GM19099 (cell line): ENCODE data around the gene DNPEP.

Experiments
- POLR2A ChIP-seq: IDR thresholded peaks from 3 replicates; pipeline ENCODE4 v1.6.1; 2011; ENCODE audit warnings: low read depth; ENCODE audit not compliant: insufficient read length; ENCODE audit errors: extremely low read depth

The DNPEP gene

DNA sequence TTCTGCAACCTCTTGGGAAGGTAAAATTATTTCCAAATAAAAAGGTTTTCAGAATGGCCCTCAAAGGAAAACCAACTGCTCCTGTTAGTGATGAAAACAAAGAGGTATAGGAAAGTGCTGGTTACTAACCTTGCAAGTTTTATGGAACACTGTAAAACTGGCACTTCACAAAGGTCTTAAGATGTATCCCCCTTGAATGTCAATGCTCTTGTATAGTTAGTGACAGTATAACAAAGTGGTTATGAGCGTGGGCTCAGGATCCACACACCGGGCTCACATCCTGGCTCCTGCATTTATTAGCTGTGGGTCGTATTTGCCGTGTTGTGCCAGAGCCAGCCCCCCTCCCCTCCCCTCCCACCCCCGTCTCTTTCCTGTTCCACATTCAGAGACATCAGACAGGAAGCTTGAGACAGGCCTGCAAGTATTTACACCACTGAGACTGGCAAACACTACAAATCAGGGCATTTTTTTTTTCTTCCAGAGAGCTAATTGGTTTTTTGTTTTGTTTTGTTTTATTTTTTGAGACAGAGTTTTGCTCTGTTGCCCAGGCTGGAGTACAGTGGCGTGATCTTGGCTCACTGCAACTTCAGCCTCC, 9.2 kb upstream of the DNPEP start:
- no peak for TF ChIP-seq POLR2A

DNA sequence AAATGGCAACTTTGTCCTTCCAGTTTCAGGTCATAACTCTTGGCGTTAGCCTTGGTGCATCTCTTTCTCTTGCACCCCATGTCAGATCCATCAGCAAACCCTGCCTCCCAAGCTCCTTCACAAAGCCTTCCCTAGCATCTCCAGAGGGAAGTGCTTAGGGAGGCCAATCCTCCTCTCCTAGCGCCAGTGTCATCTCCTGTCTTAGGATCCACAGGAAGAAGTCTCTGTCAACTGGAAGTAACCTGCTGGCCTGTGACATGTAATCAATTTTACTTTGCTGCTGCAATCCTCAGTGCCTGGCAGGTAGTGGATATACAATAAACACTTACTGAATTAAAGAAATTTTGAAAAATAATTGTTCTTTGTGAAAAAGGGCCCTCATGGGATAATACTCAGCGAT, 7.9 kb upstream of the DNPEP start:
- TF ChIP-seq POLR2A: no peak

DNA sequence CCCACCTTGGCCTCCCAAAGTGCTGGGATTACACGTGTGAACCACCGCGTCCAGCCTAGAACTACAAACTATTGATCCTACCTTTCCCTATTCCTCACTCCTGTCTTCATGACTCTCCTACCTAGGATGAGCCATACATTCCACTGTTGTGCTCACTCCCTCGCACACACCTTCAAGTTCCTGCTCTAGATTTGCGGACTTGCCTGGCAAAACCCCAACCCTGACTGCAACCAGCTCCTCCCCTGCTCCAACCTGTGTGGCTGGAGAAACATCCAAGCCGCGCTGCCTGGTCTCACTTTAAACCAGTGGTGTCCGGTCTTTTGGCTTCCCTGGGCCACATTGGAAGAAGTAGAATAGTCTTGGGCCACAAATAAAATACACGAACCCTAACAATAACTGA, 5.0 kb upstream of the DNPEP start:
- TF ChIP-seq POLR2A: no peak

DNA sequence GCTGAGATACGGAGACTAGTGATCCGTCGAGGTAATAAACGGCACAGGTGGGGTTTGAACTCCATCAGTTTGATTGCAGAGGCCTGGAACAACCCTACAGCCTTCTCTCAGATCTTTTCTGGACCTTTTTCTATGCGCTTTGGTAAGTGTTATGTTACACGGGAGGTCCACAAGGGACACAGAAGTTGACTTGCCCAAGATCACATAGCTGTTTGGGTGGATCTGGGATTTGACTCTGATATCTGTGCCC, 1.1 kb upstream of the DNPEP start:
- no peak for TF ChIP-seq POLR2A

DNA sequence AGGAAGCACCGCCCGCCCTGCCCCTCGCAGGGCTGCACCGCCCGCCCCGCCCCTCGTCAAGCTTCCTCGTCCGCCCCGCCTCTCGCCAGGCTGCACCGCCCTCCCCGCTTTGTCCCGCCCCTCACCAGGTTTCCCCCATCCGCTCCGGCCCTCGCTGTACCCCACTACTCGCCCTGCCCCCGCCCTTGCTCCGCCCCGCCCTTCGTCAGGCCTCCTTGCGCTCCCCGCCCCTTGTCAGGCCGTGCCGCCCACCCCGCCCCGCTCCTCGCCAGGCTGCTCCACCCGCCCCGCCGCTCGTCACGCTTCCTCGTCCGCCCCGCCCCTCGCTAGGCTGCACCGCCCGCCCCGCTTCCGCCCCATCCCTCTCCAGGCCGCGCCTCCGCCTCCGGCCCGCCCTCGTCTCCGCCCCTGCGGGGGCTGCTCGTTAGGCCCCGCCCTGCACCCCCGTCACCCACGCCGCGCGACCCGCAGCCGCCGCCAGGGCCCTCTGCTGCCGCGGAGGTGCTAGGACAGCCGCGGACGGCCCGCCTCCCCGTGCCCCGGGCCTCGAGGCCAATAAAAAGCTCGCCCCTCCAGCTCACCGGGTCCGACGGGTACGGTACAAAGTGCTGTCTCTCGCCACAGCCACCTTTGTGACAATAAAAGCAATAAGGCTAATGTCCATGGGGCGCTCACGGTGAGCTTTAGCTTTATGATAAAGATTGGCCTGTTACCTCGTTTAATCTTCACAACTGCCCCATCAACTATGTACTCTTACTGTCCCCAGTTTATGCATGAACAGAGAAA, 602 bp upstream of the DNPEP start:
- no peak for TF ChIP-seq POLR2A

DNA sequence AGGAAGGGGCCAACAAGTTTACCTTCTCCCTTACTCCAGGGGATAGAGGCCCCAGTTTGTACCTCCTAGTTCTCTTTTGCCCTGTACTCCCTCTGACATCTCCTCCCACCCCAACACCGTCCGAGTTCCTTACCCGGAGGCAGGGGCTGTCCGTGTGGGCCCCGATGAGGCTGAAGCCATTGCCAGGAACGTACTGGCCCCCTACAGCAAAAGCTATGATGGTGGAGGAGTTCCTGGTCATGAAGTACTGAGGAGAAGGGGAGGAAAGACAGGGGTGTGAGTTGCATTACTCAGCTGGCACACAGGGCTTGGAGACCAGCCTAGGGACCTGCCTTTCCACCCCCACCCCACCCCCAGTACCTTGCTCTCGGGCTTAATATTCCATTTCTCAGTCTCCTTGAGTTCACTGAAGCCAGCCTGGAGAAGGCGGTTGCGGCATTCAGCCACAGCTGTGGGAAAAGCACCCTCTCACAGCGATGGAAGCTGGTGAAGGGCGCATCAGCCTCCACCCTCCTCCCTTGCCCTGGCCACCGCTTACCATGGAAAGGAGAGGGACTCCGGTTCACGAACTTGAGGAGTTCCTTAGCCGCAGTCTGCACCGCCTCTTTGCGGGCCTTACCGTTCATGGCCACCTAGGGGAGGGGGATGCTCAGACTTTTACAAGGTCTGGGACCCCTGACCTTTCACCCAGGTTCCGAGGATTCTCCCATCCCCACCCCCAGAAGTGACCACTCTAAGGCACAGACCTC, 1.0 kb downstream of the DNPEP start:
- TF ChIP-seq POLR2A: no peak

DNA sequence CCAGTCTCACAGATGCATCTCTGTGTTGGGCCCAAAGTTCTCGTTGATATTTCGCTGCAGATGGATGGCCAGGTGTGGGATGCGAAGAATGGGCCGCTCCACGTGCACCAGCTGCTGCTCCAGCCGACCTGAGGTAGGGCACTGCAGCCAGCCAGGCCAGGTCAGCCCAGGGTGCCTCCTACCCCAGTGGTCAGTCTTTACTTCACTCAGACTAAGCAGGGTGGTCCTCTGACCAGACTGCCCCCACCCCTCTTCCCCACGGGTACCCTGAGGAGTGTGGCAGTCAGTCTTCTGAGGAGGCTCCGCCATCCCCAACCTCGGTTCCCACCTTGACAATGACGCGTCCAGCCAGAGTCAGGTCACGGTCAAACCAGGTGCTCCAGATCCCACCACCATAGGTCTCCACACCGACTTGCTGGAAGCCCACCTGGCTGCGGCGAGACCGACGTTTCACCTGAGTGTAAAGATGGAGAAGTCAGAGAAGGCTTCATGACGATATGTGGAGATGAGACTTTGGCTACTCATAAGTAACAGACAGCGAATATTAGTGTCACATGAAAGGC, 1.7 kb downstream of the DNPEP start:
- TF ChIP-seq POLR2A: no peak

DNA sequence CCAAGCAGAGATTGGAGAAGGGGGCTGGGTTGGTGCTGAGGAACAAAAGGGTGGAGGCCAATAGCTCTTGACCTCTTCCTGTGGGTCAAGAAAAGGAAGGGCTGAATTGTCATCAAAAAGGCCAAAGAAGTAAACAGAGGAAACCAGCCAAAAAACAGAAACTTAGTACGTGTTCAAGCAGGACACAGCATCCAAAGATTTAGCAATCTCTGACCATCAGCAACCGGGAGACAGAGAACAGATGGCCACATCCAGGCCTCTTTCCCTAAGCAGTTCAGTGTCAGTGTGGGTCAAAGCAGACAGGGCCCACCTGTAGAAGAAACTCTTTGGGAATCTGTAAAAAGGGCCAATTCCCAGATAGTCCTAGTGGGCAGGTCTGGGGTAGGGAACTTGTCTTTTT, 2.9 kb downstream of the DNPEP start:
- TF ChIP-seq POLR2A: no peak

DNA sequence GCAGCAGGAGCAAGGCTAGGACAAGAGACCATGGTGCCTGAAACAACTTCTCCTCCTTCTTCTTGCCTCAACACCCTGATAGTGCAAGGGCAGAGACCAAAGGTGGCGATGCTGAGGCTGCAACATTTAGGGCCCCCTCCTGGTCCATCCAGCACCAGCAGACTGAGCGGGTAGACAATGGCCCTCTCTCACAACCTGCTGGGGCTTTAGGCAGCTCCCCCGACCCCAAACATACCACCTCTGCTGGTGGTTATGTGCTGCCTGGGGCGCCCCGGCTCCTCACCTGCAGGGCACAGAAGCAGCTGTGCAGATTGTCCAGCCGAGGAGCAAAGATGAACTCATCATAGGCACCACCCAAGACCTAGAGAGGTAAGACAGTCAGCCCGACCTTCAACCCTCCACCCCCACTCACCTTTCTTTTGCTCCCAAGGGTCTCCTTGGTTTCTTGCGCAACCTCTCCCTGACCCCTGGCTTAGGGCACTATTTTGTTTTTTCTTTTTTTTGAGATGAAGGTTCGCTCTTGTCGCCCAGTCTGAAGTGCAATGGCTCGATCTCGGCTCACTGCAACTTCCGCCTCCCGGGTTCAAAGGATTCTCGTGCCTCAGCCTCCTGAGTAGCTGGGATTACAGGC, 3.5 kb downstream of the DNPEP start:
- no peak for TF ChIP-seq POLR2A

DNA sequence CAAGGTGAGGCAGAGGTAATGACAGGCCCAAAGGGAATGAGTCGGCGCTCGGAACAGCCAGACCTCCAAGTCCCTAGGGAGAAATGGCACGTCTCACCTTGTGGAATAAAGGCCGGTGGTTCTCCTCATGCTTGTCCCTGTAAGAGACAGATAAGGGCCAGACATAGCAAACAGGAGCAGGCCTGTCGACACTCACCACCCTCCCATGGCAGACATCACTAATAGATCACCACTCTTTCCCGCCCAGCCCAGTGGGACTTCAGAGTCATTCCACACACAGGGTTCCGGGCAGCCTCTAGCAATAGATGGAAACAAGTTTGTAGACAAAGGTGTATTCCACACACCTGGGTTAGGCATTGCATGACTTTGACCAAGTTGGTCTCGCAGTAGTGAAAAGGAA, 6.3 kb downstream of the DNPEP start:
- no peak for TF ChIP-seq POLR2A

DNA sequence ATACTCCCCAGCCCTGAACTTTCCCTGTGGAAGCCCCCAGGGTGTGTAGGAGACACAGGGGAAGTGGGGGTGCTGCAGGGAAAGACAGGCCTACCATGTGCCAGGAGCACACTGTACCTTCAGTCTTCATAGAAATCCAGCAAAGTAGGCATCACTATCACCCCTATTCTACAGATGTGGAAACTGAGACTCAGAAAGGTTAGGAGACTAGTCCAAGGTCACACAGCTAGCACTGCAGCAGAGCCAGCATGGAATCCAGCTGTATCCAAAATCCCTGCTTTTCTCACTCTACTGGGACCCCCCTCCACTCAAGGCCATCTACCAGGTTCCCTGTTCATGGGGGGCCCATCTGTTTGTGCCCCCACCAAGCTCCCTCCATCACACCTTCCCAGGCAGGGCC, 6.8 kb downstream of the DNPEP start:
- no peak for TF ChIP-seq POLR2A

DNA sequence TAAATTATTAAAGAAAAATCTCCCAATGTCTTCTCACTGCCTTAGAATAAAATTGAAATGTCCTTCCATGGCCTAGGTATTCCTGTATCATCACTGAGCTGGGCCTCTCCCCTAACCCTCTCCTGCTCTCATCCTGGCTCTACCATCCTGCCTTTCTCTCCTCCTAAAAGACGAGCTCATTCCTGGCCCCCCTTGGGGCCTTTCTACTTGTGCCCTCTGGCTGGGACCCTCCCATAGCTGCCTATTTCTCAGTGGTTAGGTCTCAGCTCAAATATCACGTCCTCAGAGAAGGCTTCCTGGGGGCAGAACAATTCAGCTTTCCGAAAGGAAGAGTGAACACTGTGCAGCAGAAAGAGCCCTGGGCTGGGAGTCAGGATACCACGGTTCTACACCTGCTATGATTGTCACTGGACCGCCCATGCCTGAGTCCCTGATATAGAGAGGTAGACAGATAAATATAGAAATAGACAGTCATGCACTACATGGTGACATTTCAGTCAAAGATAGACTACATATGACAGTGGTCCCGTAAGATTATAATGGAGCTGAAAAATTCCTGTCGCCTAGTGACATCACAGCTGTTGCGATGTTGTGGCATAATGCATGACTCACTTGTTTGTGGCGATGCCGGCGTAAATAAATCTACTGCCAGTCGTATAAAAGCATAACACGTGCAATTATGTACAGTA, 9.4 kb downstream of the DNPEP start:
- TF ChIP-seq POLR2A: no peak

DNA sequence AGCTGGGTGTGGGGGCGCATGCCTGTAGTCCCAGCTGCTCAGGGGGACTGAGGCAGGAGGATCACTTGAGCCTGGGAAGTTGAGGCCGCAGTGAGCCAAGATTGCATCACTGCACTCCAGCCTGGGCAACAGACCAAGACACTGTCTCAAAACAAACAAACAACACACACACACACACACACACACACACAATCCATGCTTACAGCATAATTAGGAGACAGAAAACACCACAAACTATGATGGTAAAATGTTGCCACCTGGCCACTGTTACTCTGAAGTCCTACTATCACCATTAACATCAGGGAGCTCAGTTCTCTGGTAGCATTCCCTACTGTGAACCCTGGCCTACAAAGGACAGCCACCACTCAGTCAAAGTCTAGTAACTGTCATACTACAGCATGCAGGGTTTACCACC, 18.3 kb downstream of the DNPEP start:
- no peak for TF ChIP-seq POLR2A

DNA sequence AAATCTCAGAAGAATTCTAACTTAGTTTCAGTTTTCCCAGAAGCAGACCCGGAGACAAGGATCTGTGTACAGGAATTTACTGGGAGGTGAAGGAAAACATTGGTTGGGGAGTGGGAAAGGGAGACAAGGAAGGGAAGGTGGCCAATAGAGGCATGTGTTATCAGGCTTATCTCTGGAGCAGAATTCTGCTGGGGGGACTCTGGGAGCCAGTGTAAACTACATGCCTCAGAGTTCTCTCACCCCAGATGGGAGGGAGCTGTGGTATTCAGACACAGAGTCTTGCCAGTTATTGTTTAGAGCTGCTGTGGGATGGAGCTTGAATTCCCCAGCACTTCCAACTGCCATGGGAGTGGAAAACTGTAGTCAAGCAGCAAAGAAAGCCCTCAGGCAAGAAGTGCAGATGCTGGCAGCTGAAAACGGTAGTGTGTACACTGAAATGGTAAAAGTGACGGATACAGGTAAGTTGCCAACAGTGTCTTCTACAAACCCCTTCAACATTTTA, 19.0 kb downstream of the DNPEP start:
- TF ChIP-seq POLR2A: no peak
